ENCODE measurements around the gene PEAK3. TPM values are rescaled to one million over a fixed set of nuclear protein-coding genes. Genes with fewer than 3 reads are reported as not detected.

PEAK3 gene
- total and polyA plus RNA-seq, 9 of the 15 experiments (the other 6 are each of a cell fraction or from before 2014, with no cell fraction given), result 0.07 to 0.40 TPM; not detected in 7

DNA sequence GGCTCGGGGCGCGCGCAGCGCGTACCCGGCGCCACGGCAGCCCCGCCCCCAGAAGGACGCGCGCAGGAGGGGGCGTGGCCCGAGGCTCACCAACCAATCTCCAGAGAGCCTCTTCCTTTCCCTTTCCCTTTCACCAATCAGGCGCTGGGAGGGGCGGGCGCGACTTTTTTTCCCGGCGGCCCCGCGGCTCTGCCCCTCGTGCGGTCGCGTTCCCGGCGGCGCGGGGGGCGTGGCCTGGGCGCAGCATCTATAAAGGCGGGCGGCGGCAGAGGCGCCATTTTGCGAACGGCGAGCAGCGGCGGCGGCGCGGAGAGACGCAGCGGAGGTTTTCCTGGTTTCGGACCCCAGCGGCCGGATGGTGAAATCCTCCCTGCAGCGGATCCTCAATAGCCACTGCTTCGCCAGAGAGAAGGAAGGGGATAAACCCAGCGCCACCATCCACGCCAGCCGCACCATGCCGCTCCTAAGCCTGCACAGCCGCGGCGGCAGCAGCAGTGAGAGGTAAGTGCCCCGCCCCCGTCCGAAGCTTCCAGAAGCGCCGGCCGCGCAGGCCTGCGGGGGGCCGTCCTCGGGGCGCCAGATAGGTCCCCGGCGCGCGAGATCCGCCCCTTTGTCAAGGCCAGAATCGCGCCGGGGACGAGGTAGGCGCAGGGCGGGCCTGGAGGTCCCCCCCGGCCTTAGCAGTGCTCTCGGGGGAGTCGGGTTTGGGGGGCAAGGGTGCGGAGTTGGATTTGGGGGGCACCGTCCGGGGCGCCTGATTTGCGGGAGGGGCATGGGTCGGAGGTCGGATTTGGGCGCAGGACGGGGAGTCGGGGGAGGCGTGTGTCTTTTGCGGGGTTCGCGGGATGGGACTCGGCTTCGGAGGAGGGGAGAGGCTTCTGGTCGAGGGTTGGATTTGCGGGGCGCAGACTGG, 12.5 kb downstream of the PEAK3 start (continued):
- TF ChIP-seq, protein P1, sequence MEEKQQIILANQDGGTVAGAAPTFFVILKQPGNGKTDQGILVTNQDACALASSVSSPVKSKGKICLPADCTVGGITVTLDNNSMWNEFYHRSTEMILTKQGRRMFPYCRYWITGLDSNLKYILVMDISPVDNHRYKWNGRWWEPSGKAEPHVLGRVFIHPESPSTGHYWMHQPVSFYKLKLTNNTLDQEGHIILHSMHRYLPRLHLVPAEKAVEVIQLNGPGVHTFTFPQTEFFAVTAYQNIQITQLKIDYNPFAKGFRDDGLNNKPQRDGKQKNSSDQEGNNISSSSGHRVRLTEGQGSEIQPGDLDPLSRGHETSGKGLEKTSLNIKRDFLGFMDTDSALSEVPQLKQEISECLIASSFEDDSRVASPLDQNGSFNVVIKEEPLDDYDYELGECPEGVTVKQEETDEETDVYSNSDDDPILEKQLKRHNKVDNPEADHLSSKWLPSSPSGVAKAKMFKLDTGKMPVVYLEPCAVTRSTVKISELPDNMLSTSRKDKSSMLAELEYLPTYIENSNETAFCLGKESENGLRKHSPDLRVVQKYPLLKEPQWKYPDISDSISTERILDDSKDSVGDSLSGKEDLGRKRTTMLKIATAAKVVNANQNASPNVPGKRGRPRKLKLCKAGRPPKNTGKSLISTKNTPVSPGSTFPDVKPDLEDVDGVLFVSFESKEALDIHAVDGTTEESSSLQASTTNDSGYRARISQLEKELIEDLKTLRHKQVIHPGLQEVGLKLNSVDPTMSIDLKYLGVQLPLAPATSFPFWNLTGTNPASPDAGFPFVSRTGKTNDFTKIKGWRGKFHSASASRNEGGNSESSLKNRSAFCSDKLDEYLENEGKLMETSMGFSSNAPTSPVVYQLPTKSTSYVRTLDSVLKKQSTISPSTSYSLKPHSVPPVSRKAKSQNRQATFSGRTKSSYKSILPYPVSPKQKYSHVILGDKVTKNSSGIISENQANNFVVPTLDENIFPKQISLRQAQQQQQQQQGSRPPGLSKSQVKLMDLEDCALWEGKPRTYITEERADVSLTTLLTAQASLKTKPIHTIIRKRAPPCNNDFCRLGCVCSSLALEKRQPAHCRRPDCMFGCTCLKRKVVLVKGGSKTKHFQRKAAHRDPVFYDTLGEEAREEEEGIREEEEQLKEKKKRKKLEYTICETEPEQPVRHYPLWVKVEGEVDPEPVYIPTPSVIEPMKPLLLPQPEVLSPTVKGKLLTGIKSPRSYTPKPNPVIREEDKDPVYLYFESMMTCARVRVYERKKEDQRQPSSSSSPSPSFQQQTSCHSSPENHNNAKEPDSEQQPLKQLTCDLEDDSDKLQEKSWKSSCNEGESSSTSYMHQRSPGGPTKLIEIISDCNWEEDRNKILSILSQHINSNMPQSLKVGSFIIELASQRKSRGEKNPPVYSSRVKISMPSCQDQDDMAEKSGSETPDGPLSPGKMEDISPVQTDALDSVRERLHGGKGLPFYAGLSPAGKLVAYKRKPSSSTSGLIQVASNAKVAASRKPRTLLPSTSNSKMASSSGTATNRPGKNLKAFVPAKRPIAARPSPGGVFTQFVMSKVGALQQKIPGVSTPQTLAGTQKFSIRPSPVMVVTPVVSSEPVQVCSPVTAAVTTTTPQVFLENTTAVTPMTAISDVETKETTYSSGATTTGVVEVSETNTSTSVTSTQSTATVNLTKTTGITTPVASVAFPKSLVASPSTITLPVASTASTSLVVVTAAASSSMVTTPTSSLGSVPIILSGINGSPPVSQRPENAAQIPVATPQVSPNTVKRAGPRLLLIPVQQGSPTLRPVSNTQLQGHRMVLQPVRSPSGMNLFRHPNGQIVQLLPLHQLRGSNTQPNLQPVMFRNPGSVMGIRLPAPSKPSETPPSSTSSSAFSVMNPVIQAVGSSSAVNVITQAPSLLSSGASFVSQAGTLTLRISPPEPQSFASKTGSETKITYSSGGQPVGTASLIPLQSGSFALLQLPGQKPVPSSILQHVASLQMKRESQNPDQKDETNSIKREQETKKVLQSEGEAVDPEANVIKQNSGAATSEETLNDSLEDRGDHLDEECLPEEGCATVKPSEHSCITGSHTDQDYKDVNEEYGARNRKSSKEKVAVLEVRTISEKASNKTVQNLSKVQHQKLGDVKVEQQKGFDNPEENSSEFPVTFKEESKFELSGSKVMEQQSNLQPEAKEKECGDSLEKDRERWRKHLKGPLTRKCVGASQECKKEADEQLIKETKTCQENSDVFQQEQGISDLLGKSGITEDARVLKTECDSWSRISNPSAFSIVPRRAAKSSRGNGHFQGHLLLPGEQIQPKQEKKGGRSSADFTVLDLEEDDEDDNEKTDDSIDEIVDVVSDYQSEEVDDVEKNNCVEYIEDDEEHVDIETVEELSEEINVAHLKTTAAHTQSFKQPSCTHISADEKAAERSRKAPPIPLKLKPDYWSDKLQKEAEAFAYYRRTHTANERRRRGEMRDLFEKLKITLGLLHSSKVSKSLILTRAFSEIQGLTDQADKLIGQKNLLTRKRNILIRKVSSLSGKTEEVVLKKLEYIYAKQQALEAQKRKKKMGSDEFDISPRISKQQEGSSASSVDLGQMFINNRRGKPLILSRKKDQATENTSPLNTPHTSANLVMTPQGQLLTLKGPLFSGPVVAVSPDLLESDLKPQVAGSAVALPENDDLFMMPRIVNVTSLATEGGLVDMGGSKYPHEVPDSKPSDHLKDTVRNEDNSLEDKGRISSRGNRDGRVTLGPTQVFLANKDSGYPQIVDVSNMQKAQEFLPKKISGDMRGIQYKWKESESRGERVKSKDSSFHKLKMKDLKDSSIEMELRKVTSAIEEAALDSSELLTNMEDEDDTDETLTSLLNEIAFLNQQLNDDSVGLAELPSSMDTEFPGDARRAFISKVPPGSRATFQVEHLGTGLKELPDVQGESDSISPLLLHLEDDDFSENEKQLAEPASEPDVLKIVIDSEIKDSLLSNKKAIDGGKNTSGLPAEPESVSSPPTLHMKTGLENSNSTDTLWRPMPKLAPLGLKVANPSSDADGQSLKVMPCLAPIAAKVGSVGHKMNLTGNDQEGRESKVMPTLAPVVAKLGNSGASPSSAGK (IDR thresholded peaks at IDR 0.05), result no peak
- TF ChIP-seq CHD4 (IDR thresholded peaks at IDR 0.05; ENCODE audit: insufficient read depth, insufficient replicate concordance, low read depth, low read length, poor library complexity, severe bottlenecking) (no peak), GTF2E2 (tag; IDR thresholded peaks at IDR 0.05) (peak; percentile 99), YBX1 (IDR thresholded peaks at IDR 0.05) (no peak), ZNF146 (CRISPR knock-in tag; IDR thresholded peaks at IDR 0.05; ENCODE audit: unreplicated experiment) (no peak), DIDO1 (tag; IDR thresholded peaks at IDR 0.05; ENCODE audit: low read depth) (no peak), KHSRP (IDR thresholded peaks at IDR 0.05) (no peak), SNRNP70 (optimal IDR thresholded peaks at IDR 0.05; ENCODE audit: low read depth, low read length) (no peak), ELF4 (CRISPR knock-in tag; IDR thresholded peaks at IDR 0.05) (peak; percentile 54; the same call in 1 of the 2 replicates), SRSF1 (IDR thresholded peaks at IDR 0.05; ENCODE audit: low read depth, low read length) (no peak; the same call in 1 of the 2 replicates), EZH2 (IDR thresholded peaks at IDR 0.05; ENCODE audit: borderline replicate concordance, low read depth, low read length) (no peak), TOE1 (IDR thresholded peaks at IDR 0.05; ENCODE audit: borderline replicate concordance) (peak; percentile 61), TOE1 (CRISPR knock-in tag; IDR thresholded peaks at IDR 0.05; ENCODE audit: borderline replicate concordance, low read depth) (peak; percentile 59; the same call in 1 of the 2 replicates)
